NCI-H187 (cell line): Measurements from ENCODE around the gene DPP3.
A peak's percentile ranks its signal among the peaks of the same experiment; 100 is the strongest.

Source experiments
- DNase-seq, 2 experiments: peaks; one replicate each; lab custom pipeline; 2025; lab: John Stamatoyannopoulos, UW

The DPP3 gene

DNA sequence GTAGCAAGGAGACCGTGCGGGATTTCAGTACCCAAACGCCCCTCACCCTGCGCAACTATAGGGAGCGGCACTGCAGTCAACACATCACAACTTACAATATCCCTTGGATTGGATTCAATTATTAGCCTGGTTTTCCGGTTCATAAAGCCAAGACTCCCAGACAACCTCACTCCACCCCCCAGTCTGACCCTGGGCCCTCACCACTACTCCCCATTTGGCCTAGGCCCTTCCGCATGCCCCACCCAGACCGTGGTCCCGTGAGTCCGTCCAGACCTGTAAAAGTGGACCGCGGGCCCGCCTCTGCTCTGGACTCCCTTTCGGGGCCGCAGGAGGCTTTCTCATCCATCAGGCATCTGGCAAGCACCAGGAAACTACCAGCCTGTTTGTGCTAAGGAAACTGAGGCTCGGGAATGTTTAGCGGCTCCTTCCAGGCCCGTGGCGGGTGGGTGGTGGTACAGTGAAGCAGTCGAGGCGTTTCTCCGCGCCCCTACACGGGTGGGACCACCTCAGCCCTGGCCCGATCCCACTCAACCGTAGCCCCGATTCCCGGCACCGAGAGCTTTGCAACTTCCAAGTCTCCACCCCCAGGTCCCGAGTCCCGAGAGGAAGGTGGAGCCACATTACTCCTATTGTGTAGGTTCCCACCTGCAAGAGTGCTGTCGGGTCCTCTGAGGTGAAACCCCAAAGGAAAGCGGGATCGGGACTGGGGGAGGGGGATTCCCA, 679 bp upstream of the DPP3 start:
- DNase-seq = peak in 1 of 2 experiments; percentile 67

DNA sequence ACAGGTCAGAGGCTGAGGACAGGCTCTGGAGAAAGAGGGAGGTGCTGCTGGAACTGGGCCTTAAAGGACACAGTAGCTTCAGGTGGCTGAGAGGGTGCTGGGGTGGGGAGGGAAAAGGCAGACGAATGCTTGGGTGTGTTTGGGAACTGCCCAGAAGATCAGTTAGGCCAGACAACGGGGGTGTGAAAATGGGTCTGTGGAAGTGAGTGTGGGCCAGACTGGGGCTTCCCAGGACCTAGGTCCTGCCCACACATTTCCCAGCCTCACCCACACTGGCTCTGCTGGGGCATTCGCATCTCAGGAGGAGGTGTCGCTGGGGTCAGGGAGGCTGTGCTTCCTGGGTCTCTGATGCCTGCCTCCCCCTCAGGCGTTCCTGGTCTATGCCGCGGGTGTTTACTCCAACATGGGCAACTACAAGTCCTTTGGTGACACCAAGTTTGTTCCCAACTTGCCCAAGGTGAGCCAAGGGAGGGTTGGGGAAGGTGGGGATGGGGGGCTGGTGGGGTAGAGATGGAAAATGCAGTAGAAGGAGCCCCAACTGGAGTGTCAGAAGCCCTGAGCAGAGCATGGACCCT, 4.7 kb downstream of the DPP3 start:
- DNase-seq = no peak

DNA sequence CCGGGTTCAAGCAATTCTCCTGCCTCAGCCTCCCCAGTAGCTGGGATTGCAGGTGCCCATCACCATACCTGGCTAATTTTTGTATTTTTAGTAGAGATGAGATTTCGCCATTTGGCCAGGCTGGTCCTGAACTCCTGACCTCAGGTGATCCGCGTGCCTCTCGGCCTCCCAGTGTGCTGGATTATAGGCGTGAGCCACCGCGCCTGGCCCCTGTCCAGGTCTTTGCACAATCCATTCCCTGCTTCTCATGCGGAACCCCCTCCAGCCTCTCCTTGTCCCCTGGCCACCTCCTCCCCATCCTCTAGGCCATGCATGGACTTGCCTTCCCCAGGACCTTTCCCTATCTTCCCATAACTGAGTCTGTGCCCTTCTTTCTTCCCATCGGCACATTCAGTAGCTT, 8.7 kb downstream of the DPP3 start:
- no peak for DNase-seq

DNA sequence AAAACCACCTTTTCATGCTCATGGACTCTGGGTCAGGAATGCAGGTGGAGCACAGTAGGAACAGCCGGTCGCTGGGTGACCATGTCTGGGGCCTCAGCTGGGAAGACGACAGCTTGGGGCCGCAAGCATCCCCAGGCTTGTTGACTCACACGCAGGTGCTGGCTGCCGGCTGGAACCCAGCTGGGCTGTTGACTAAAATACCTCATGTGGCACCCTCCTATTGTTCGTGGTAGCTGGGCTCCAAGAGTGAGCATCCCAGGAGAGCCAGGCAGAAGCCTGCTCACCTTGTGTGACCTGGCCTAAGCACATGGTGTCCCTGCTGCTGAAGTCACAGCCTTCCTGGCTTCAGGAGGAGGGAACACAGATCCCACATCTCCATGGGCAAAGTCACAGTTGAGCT, 9.4 kb downstream of the DPP3 start:
- no peak for DNase-seq

DNA sequence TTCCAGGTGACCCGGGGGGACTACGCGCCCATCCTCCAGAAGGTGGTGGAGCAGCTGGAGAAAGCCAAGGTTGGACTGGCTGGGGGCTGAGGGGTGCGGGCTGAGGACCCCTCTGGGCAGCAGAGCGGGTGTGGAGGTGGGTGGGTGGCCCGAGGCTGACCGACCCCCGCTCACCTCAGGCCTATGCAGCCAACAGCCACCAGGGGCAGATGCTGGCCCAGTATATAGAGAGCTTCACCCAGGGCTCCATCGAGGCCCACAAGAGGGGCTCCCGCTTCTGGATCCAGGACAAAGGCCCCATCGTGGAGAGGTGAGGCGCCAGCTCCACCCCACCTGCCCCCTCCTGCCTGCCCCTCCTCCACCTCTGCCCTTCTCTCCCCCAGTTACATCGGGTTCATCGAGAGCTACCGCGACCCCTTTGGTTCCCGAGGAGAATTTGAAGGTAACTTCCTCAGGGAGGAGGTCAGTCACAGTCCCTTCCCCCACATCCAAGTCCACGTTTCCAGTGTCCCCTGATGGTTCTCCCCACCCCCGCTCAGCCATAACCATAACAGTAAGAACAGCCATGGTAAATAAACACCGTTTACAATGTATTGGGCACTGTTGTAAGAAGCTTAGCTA, 11.2 kb downstream of the DPP3 start:
- no peak for DNase-seq

DNA sequence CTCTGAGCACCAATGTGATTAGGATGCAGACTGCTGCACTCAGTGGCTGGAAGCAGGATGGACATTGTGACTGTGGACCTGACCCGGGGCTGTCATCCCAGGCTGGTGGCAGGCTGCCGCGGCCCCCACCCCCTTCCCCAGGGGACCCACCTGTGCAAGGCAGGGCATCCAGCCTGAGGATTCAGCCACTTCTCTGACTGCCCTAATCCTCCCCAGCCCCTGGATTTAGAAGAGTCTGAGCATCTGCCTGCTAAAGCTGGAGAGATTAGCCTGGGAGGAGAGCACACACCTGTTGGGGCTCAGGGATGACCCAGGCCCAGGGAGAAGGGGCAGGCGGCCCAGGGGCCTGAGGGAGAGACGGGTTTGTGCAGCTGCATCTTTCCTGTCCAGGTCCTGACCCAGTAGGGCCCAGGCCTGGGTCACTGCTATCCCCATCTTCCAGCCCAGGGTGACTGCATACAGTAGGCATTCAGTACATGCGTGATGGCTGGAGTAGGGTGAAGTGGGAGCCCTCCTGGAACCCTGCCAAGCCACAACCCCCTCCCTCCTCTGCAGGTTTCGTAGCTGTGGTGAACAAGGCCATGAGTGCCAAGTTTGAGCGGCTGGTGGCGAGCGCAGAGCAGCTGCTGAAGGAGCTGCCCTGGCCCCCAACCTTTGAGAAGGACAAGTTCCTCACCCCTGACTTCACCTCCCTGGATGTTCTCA, 12.1 kb downstream of the DPP3 start:
- DNase-seq = no peak

DNA sequence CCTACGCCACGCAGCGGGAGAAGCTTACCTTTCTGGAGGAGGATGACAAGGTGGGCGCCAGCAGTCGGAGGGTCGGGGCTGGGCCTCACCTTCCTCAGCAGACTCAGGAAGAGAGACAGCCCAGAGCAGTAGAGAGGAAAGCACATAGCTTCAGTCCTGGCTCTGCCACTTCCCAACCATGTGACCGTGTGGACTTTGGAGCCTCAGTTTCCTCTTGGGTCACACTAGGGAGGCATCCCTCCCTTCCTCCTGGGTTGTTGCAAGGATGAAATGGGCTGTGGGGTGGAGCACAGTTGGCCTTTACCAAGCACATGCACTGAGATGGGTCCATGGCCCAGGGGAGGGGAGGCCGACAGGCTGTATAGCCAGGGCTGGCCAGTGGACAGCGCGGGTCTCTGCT, 12.9 kb downstream of the DPP3 start:
- DNase-seq = no peak

DNA sequence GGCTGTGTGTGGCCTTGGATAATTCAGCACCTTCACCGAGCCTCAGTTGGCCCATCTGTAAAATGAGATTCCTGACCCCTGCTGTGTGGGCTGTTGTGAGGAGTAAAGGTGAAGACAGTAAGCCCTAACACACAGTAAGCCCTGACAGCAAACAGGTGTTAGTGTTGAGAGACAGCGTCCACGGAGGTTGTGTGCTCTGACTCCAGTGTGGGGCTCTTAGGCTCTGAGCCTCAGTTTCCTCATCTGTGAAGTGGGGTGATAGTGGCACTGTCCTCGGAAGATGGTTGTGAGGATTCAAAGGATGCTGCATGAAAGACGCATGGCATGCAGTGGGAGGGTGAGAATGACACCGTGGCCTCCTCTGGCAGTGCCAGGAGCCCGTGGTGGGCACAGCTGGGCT, 14.2 kb downstream of the DPP3 start:
- DNase-seq = no peak

DNA sequence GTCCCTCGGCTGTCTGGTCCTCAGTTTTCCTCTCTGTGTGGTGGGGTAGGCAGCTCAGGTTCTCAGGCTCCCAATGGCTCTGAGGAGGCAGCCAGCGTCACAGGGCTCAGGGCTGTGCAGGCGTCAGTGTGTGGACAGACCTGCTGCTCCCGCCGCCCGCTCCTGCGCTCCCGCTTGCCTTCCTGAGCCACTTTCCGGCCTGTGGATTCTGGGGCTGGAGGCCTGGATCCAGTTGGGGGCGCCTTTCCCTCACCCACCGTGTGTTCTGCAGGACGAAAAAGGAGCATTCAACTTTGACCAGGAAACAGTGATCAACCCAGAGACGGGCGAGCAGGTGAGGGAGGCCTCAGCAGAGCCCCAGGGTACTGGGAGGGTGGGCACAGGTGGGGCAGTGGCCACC, 14.7 kb downstream of the DPP3 start:
- DNase-seq = no peak

DNA sequence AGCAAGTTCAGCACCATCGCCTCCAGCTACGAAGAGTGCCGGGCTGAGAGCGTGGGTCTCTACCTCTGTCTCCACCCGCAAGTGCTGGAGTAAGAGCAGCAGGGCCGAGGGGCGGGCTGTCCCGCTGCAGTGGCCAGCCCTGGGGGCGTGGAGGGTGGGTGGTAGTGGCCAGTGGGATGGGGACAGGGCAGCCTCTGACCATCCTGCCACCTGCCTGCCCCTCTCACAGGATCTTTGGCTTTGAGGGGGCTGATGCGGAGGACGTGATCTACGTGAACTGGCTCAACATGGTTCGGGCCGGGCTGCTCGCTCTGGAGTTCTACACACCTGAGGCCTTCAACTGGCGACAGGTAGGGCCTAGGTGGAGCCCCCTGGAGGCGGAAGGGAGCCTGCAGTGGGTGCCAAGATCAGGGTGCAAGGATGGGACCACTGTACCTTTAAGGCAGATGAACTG, 15.2 kb downstream of the DPP3 start:
- no peak for DNase-seq

DNA sequence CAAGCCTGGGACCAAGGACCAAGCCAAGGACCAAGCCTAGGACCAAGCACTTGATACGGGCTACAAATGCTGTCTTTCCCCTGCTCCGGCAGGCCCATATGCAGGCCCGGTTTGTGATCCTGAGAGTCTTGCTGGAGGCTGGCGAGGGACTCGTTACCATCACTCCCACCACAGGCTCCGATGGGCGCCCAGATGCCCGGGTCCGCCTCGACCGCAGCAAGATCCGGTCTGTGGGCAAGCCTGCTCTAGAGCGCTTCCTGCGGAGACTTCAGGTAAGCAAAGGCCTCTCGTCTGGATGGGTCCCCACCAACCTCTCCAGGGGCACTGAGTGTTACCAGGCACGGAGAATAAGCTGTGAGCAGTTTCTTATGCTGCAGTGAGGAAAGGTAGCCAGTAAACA, 17.0 kb downstream of the DPP3 start:
- DNase-seq = no peak

DNA sequence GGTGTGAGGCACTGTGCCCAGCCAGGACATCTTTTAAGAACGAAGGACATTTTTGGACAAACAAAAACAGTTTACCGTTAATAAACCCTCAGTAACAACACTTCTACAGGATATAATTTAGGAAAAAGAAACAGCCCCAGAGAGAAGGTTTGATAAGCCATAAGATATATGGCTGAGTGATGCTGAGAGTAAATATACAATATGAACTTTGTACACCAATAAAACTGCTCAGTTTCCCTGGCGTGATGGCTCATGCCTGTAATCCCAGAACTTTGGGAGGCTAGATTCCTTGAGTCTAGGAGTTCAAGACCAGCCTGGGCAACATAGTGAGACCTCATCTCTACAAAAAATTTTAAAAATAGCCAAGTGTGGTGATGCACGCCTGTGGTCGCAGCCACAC, 18.3 kb downstream of the DPP3 start:
- DNase-seq = no peak

DNA sequence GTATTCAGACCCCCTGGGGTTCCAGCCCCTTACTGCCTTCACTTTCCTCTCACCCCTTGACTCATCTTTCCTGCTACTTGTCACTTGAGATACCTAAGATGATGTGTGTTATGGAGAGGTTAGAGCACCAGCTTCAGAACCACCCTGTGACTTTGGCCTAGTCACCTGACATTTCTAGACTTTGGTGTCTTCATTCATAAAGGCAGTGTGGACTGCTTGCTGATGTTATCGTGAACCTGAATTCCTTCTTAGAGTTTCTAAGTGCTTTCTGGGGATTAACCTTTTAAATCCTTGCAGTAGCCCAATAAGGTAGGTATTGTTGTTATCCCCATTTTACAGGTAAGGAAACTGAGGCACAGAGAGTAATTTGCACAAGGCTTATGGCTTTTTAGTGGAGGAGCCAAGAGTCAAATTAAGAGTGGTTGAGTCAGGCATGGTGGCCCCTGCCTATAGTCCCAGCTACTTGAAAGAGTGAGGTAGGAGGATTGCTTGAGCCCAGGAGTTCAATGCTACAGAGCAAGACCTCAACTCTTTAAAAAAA, 25.1 kb downstream of the DPP3 start:
- DNase-seq = no peak

DNA sequence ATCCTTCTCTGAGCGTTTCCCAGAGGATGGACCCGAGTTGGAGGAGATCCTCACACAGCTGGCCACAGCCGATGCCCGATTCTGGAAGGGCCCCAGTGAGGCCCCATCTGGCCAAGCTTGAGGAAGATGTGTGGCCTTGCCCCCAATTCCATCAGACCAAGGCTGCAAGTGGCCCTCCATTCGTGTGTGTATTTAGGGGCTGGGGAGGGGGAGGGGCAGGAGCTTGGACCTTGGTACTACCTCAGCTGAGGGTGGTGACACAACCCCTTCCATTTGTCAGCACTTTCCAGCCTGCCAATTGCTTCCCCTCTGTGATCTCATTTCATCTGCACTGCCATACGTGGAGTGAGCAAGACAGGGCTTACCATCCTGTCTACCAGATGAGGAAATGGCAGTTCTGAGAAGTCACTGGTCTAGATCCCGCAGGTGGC, 28.9 kb downstream of the DPP3 start:
- no peak for DNase-seq

DNA sequence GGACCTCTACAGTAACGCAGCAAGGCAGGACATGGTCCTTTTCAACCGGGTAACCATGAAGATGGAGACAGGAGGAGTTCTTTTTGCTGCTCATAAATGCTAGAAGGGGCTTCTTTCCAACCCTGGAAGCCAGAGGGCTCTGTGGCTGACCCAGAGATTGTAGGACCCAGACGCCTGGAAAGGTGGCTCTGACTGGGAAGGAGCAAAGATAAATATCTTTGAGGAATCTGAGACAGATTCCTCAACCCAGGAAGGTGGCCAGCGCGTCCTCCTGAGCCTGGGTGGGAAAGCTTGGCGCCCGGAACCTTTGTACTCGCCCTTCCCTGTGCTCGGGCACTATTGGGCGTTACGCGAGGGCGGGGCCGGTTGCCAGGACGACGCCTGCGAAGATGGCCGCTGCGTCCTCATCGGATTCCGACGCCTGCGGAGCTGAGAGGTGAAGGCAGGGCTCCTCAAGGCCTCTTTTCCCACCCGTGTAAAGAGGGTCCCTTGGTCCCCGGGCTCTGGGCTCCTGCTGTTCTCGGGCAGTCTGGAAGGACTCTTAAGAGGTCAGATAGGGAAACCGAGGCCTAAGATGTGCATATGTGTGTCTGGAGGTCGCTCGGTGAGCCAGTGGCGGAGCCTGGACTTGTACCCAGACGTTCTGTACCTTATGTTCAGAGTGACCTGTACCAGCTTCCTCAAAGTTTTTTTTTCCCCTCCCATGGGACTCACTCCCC, 30.2 kb downstream of the DPP3 start, which contains the start of gene BBS1:
Gene BBS1, plus strand, starts transcription at position 365 of the 719 bp plus-strand sequence. Its CDS starts 25 bp downstream, at position 390.
- peak; percentile 42 to 54 for DNase-seq

DNA sequence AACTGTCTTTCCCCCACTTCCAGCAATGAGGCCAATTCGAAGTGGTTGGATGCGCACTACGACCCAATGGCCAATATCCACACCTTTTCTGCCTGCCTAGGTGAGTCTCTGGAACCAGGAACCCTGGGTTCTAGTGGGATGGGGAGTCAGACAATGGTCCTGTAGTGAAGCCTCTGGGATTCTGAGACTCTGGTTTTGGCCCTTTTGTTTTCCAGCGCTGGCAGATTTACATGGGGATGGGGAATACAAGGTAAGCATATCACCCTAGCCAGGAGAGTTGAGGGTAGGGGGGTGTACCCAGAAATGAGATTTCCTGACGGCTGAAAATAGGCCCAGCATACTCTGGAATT, 30.7 kb downstream of the DPP3 start:
- DNase-seq = no peak

DNA sequence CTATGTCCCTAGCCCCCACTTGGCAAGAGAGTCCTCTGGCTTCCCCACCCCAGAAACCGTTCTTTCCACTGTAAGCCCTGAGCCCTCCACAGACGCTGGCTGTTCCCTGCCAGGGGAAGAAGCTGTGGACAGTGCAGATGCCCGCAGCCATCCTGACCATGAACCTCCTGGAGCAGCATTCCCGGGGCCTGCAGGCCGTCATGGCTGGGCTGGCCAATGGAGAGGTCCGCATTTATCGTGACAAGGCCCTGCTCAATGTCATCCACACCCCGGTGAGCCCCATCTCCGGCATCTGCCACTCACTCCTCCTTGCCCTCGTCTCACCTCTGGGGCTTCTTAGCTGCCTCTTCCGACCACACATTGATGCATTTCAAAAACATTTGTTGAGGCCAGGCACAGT, 43.4 kb downstream of the DPP3 start:
- no peak for DNase-seq

DNA sequence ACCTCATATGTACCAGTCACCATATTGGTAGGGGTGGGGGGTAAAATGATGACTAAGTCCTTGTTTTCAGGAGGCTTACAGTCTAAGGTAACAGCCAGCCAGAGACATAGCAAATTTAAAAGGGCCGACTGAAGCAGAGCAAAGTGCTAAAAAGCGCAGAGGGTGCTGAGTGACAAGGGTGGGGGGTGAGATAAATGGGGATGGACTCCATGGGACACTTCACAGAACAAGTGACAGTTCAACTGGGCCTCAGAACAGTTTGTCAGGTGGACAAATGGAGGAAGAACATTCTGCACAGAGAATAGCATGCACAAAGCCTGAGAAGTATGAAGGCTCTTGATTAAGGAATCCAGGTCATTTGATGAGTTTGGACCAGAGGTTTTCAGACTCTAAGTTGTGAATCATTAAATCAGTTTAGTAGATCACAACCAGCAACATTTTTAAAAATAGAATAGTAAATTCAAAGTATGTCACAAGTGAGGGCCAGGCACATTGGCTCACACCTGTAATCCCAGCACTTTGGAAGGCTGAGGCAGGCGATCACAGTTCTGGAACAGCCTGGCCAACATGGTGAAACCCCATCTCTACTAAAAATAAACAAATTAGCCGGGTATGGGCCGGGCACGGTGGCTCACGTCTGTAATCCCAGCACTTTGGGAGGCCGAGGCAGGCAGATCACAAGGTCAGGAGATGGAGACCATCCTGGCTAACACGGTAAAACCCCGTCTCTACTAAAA, 44.2 kb downstream of the DPP3 start:
- DNase-seq = no peak

DNA sequence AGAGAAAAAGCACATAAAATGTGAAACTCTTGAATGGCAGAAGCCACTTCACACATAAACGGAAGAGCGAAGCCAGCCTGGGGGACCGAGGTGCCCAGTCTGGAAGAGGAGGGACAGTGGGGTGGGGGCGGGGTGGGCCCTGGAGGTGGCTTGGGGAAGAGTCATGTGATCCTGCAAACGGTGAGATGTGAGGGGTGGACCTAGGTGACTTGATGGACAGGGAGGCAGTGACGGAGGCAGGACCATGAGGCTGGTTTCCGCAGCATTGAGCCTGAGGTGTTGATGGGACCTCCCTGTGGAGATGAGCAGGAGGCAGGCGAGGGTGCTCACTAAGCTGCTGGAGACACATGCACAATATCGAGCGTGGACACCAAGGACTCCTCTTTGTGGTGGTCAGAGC, 48.8 kb downstream of the DPP3 start:
- DNase-seq = no peak

DNA sequence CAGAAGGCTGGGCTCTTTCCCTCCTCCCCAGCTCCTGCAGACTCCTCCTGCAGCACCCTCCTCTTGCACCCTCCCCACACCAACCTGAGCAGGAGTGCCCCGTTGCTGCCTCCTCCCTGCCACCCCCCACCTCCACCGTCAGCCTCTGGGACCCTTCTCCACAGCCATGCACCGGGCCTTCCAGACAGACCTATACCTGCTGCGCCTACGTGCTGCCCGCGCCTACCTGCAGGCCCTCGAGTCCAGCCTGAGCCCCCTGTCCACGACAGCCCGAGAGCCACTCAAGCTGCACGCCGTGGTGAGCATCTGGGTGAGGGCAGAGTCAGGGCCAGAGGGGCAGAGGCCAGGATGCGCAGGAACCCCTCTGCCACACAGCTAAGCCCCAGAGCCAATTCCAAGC, 49.4 kb downstream of the DPP3 start:
- DNase-seq = no peak
